Endothelial cell of umbilical vein (primary cell): ENCODE data around the gene EDEM1. TPM values are rescaled to one million over a fixed set of nuclear protein-coding genes. Genes with fewer than 3 reads are reported as not detected.

Experiments
- BruUV-seq: library from RNA; stranded (reverse); fragments of 400-500 nt; replicated peaks from 2 replicates; lab custom pipeline; 2021; lab: Mats Ljungman, UMichigan
- CTCF ChIA-PET: fragments of 300-600, 350-600 bp; sonication (Branson Sonifier 250); formaldehyde crosslinking; loops from one replicate; lab custom pipeline; 2021; ENCODE audit warnings: antibody characterized with exemption, inconsistent platforms; lab: Charles Lee
- POLR2A ChIA-PET: fragments of 300-600, 350-600 bp; sonication (Branson Sonifier 250); formaldehyde crosslinking; loops from one replicate; lab custom pipeline; 2021; ENCODE audit warnings: antibody characterized with exemption, inconsistent platforms; lab: Charles Lee
- DNase-seq: peaks from one replicate; pipeline ENCODE4 v3.0.0-alpha.2; 2011; ENCODE audit warnings: low read depth, low spot score
- FAIRE-seq: peaks from 2 replicates; lab custom pipeline; 2011; peaks lifted over from hg19 to GRCh38; lab: Jason Lieb, UNC
- H2AFZ ChIP-seq: 2 replicates; pipeline ENCODE4 v1.6.0; 2012; ENCODE audit warnings: low read depth, low read length, control low read depth, inconsistent platforms
- H3K27ac ChIP-seq: 2 replicates; pipeline ENCODE4 v1.5.1; 2011; ENCODE audit warnings: low read depth, mild to moderate bottlenecking, control low read depth, low read length, moderate library complexity; ENCODE audit not compliant: insufficient read depth
- H3K27me3 ChIP-seq, 2 experiments: 2 replicates each; pipeline versions ENCODE4 v1.6.0 to v1.6.1; 2011; ENCODE audit warnings: low read length in 2 of 2, mixed read lengths in 1 of 2; ENCODE audit not compliant: control insufficient read depth in 2 of 2, insufficient read depth in 2 of 2
- H3K36me3 ChIP-seq, 2 experiments: 2 replicates in 1 of 2; 3 replicates in 1 of 2; pipeline ENCODE4 v1.5.1; 2011; ENCODE audit warnings: low read length in 2 of 2, mild to moderate bottlenecking in 1 of 2, moderate library complexity in 1 of 2; ENCODE audit not compliant: control insufficient read depth in 2 of 2, insufficient read depth in 2 of 2; ENCODE audit errors: extremely low read depth in 1 of 2
- H3K4me1 ChIP-seq: 3 replicates; pipeline ENCODE4 v1.5.1; 2011; ENCODE audit warnings: mild to moderate bottlenecking, low read length; ENCODE audit not compliant: control insufficient read depth, insufficient read depth; ENCODE audit errors: extremely low read depth
- H3K4me2 ChIP-seq: 2 replicates; pipeline ENCODE4 v1.6.1; 2011; ENCODE audit warnings: low read length, control low read depth, mixed read lengths; ENCODE audit not compliant: insufficient read depth
- H3K4me3 ChIP-seq, 3 experiments: fragments of 200-600 bp in 1 of 3; sonication (generic), shearing (Covaris generic) in 1 of 3; replicated peaks in 1 of 3; 2 replicates each; pipeline ENCODE4 v1.5.1; 2011 to 2016; ENCODE audit warnings: control low read depth in 3 of 3, low read length in 3 of 3, mild to moderate bottlenecking in 2 of 3, inconsistent platforms in 1 of 3, low read depth in 1 of 3, moderate library complexity in 1 of 3; ENCODE audit not compliant: insufficient read depth in 1 of 3
- H3K79me2 ChIP-seq: 2 replicates; pipeline ENCODE4 v1.6.0; 2012; ENCODE audit warnings: low read length, inconsistent platforms; ENCODE audit not compliant: control insufficient read depth, insufficient read depth
- H3K9ac ChIP-seq: replicated peaks from 2 replicates; pipeline ENCODE3; 2011; ENCODE audit warnings: low read length, control low read depth; ENCODE audit not compliant: insufficient read depth; ENCODE audit errors: extremely low read depth
- H3K9me1 ChIP-seq: replicated peaks from 3 replicates; pipeline ENCODE4 v1.6.0; 2011; ENCODE audit warnings: mild to moderate bottlenecking, low read length; ENCODE audit not compliant: control insufficient read depth, insufficient read depth; ENCODE audit errors: extremely low read depth
- H3K9me3 ChIP-seq: replicated peaks from 2 replicates; pipeline ENCODE4 v1.5.1; 2012; ENCODE audit warnings: low read length, inconsistent platforms; ENCODE audit not compliant: control insufficient read depth, insufficient read depth
- H4K20me1 ChIP-seq: replicated peaks from 2 replicates; pipeline ENCODE3; 2011; ENCODE audit warnings: mild to moderate bottlenecking, low read length; ENCODE audit not compliant: control insufficient read depth, insufficient read depth; ENCODE audit errors: extremely low read depth
- EZH2 ChIP-seq: IDR thresholded peaks from 2 replicates; pipeline ENCODE4 v1.6.1; 2012; ENCODE audit warnings: borderline replicate concordance, low read depth, mild to moderate bottlenecking, moderate library complexity, low read length, inconsistent platforms; ENCODE audit not compliant: severe bottlenecking
- FOS ChIP-seq: IDR thresholded peaks from 2 replicates; pipeline ENCODE4 v1.6.1; 2011; ENCODE audit warnings: mild to moderate bottlenecking, low read length, moderate library complexity, borderline replicate concordance; ENCODE audit not compliant: insufficient read depth
- GATA2 ChIP-seq: IDR thresholded peaks from 2 replicates; pipeline ENCODE4 v1.7.0; 2011; ENCODE audit warnings: low read depth, mild to moderate bottlenecking, moderate library complexity, mixed read lengths, low read length; ENCODE audit not compliant: insufficient read length, insufficient read depth
- JUN ChIP-seq: IDR thresholded peaks from 2 replicates; pipeline ENCODE4 v1.6.1; 2011; ENCODE audit warnings: borderline replicate concordance, low read depth; ENCODE audit not compliant: insufficient read length, insufficient read depth
- MYC ChIP-seq: IDR thresholded peaks from one replicate; pipeline ENCODE4 v1.6.1; 2011; ENCODE audit warnings: mild to moderate bottlenecking, low read depth, low read length
- POLR2A ChIP-seq: IDR thresholded peaks from 2 replicates; pipeline ENCODE4 v1.6.1; 2012; ENCODE audit warnings: low read depth, mild to moderate bottlenecking, control low read depth, low read length
- POLR2AphosphoS5 ChIP-seq: IDR thresholded peaks from 2 replicates; pipeline ENCODE4 v1.6.1; 2012; ENCODE audit warnings: low read depth, mild to moderate bottlenecking, control low read depth, low read length, moderate library complexity; ENCODE audit not compliant: insufficient read depth
- dilution Hi-C: fragments of 300-500 bp; cut with MboI; formaldehyde crosslinking; loops from one replicate; pipeline ENCODE4 v1.15.0; 2019; ENCODE audit warnings: low sequenced_read_pairs; ENCODE audit not compliant: extremely low pct_ligation_motif_present
- intact Hi-C: fragments of 100-400 bp; cut with micrococcal nuclease; formaldehyde crosslinking; loops from one replicate; pipeline ENCODE4 v1.10.0; 2022
- polyA plus RNA-seq, 4 experiments: library from polyadenylated mRNA; depleted of rRNA in 3 of 4; stranded (reverse) in 3 of 4; unstranded in 1 of 4; fragments of >200 nt; gene quantifications; 2 replicates each; pipeline versions ENCODE4 v1.2.1 to v1.2.3, GENCODE V29; 2011 to 2012; ENCODE audit warnings: missing spikeins in 1 of 4
- total RNA-seq: library from RNA; stranded (reverse); gene quantifications from 2 replicates; pipeline ENCODE4 v1.2.3, GENCODE V29; 2021
- TF ChIP-seq, protein P1 (sequence below), 2 donors: IDR thresholded peaks; 1 replicate in 1 of 2; 2 replicates in 1 of 2; pipeline ENCODE4 v1.5.1; 2011; ENCODE audit warnings: low read length in 2 of 2, mild to moderate bottlenecking in 2 of 2, moderate library complexity in 2 of 2, control low read depth in 1 of 2, inconsistent platforms in 1 of 2, low read depth in 1 of 2; ENCODE audit not compliant: insufficient read depth in 1 of 2; ENCODE audit errors: extremely low read depth in 1 of 2
- TF ChIP-seq, protein P2 (sequence below): IDR thresholded peaks from 2 replicates; pipeline ENCODE4 v1.6.1; 2011; ENCODE audit not compliant: insufficient read depth, insufficient read length

EDEM1 gene
- total and polyA plus RNA-seq, 2 donors (not counting 3 experiments of a cell fraction or from before 2014, with no cell fraction given): 19.4 to 61.1 TPM

DNA sequence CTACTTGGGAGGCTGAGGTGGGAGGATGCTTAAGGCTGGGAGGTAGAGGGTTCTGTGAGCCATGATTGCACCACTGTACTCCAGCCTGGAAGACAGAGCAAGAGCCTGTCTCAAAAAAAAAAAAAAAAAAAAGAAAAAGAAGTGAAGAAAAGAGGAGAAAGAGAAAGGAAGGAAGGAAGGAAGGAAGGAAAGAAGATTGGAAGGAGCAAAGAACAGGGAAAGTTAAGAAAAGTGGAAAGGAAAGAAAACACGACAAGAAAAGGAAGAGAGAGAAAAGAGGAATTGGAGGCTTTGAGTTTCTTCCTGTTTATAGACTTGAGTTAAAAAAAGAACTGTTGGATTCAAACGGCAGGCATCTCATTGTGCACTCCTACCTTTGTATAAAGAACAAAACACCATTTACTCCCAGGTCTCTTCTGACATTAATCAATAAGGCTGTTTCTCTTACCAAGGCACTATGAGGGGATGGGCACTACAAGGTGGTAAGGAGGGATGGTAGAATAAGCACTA is 73.5 kb downstream of the EDEM1 start:
- no peak for DNase-seq
- no peak overlapping the region for H2AFZ ChIP-seq
- intact Hi-C loops: no loop called here
- TF ChIP-seq MYC (no peak), GATA2 (no peak), POLR2AphosphoS5 (no peak), JUN (no peak), POLR2A (no peak), EZH2 (no peak), FOS (no peak)
- TF ChIP-seq, protein P1, sequence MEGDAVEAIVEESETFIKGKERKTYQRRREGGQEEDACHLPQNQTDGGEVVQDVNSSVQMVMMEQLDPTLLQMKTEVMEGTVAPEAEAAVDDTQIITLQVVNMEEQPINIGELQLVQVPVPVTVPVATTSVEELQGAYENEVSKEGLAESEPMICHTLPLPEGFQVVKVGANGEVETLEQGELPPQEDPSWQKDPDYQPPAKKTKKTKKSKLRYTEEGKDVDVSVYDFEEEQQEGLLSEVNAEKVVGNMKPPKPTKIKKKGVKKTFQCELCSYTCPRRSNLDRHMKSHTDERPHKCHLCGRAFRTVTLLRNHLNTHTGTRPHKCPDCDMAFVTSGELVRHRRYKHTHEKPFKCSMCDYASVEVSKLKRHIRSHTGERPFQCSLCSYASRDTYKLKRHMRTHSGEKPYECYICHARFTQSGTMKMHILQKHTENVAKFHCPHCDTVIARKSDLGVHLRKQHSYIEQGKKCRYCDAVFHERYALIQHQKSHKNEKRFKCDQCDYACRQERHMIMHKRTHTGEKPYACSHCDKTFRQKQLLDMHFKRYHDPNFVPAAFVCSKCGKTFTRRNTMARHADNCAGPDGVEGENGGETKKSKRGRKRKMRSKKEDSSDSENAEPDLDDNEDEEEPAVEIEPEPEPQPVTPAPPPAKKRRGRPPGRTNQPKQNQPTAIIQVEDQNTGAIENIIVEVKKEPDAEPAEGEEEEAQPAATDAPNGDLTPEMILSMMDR (IDR thresholded peaks at IDR 0.05; ENCODE audit: extremely low read depth in 1 of 2, insufficient read depth in 1 of 2, low read depth in 1 of 2, low read length in 2 of 2): no peak
- TF ChIP-seq, protein P2, sequence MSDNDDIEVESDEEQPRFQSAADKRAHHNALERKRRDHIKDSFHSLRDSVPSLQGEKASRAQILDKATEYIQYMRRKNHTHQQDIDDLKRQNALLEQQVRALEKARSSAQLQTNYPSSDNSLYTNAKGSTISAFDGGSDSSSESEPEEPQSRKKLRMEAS: no peak
- no peaks in the 10 kb centered on the region for H4K20me1 ChIP-seq
- no peak overlapping the region for H3K27ac ChIP-seq
- FAIRE-seq: no peak
- no peak overlapping the region for H3K4me3 ChIP-seq
- ChIA-PET CTCF (no interaction called here), POLR2A (no interaction called here)
- H3K4me2 ChIP-seq: no peak overlapping the region
- no peaks in the 10 kb centered on the region for H3K9me1 ChIP-seq
- H3K36me3 ChIP-seq: no peaks in the 10 kb centered on the region
- no peaks in the 10 kb centered on the region for H3K79me2 ChIP-seq
- H3K9ac ChIP-seq: no peak overlapping the region
- H3K4me1 ChIP-seq: no peaks in the 10 kb centered on the region
- no peaks in the 10 kb centered on the region for H3K27me3 ChIP-seq
- dilution Hi-C loops: no loop called here
- no peaks in the 10 kb centered on the region for H3K9me3 ChIP-seq
- no TSS peak for BruUV-seq
